ENCODE measurements around the gene RFT1. TPM values are rescaled to one million over a fixed set of nuclear protein-coding genes. Genes with fewer than 3 reads are reported as not detected.

Gene RFT1
- total RNA-seq, 1 donor from 2014 or later = 14.8 TPM

- H3K4me3 Mint-ChIP-seq (ENCODE audit: unreplicated experiment) = no peak overlapping the region
- no peak overlapping the region for H3K27ac Mint-ChIP-seq (ENCODE audit: unreplicated experiment)
- no peaks in the 10 kb centered on the region for H3K36me3 Mint-ChIP-seq (ENCODE audit: low read depth)
These were observed 55.9 kb downstream of the RFT1 start for GRCh38 chr3:53074366-53074696.

GRCh38 chr3:53073553-53074365, 56.5 kb downstream of the RFT1 start:
- H3K4me3 Mint-ChIP-seq (ENCODE audit: unreplicated experiment) = no peak overlapping the region
- no peaks in the 10 kb centered on the region for H3K9me3 Mint-ChIP-seq (ENCODE audit: low read depth)
- H3K27me3 Mint-ChIP-seq (ENCODE audit: low read depth) = no peaks in the 10 kb centered on the region
- peaks cover 8% of the 10 kb centered on the region for H3K4me1 Mint-ChIP-seq (ENCODE audit: low read depth)
- H3K36me3 Mint-ChIP-seq (ENCODE audit: low read depth) = no peaks in the 10 kb centered on the region
- DNase-seq (ENCODE audit: low spot score) = no peak
- no peak for TF ChIP-seq CTCF (IDR thresholded peaks at IDR 0.05)
- no peak overlapping the region for H3K27ac Mint-ChIP-seq (ENCODE audit: unreplicated experiment)

More at GRCh38 chr3:53074366-53074696, 55.9 kb downstream of the RFT1 start:
- no peak for DNase-seq (ENCODE audit: low spot score)
- peak; percentile 32 for TF ChIP-seq CTCF (IDR thresholded peaks at IDR 0.05)
- peaks cover 8% of the 10 kb centered on the region for H3K4me1 Mint-ChIP-seq (ENCODE audit: low read depth)
- no peaks in the 10 kb centered on the region for H3K9me3 Mint-ChIP-seq (ENCODE audit: low read depth)
- no peaks in the 10 kb centered on the region for H3K27me3 Mint-ChIP-seq (ENCODE audit: low read depth)

- Mint-ChIP-seq H3K4me1 (ENCODE audit: low read depth) (peaks cover 8% of the 10 kb centered on the region), H3K4me3 (ENCODE audit: unreplicated experiment) (peak overlapping the region; percentile 61), H3K9me3 (ENCODE audit: low read depth) (no peaks in the 10 kb centered on the region), H3K27ac (ENCODE audit: unreplicated experiment) (no peak overlapping the region), H3K27me3 (ENCODE audit: low read depth) (no peaks in the 10 kb centered on the region), H3K36me3 (ENCODE audit: low read depth) (no peaks in the 10 kb centered on the region)
- DNase-seq (ENCODE audit: low spot score) = no peak
- peak; percentile 96 for TF ChIP-seq CTCF (IDR thresholded peaks at IDR 0.05)
These were observed 57.3 kb downstream of the RFT1 start for GRCh38 chr3:53072653-53073552.

GRCh38 chr3:53071882-53072431, 58.3 kb downstream of the RFT1 start:
- no peaks in the 10 kb centered on the region for H3K36me3 Mint-ChIP-seq (ENCODE audit: low read depth)
- no peak overlapping the region for H3K4me3 Mint-ChIP-seq (ENCODE audit: unreplicated experiment)
- peaks cover 8% of the 10 kb centered on the region for H3K4me1 Mint-ChIP-seq (ENCODE audit: low read depth)
- no peaks in the 10 kb centered on the region for H3K27me3 Mint-ChIP-seq (ENCODE audit: low read depth)
- TF ChIP-seq CTCF (IDR thresholded peaks at IDR 0.05) = no peak
- no peaks in the 10 kb centered on the region for H3K9me3 Mint-ChIP-seq (ENCODE audit: low read depth)
- DNase-seq (ENCODE audit: low spot score) = no peak
- no peak overlapping the region for H3K27ac Mint-ChIP-seq (ENCODE audit: unreplicated experiment)

GRCh38 chr3:53069422-53070068, 60.7 kb downstream of the RFT1 start:
- peaks cover 8% of the 10 kb centered on the region for H3K4me1 Mint-ChIP-seq (ENCODE audit: low read depth)

More at GRCh38 chr3:53069422-53070068, 60.7 kb downstream of the RFT1 start:
- Mint-ChIP-seq H3K27ac (ENCODE audit: unreplicated experiment) (no peak overlapping the region), H3K4me3 (ENCODE audit: unreplicated experiment) (no peak overlapping the region), H3K27me3 (ENCODE audit: low read depth) (peaks cover 6% of the 10 kb centered on the region), H3K36me3 (ENCODE audit: low read depth) (no peaks in the 10 kb centered on the region), H3K9me3 (ENCODE audit: low read depth) (peaks cover 2% of the 10 kb centered on the region)
- TF ChIP-seq CTCF (IDR thresholded peaks at IDR 0.05) = peak; percentile 39
- DNase-seq (ENCODE audit: low spot score) = no peak

Measured in chondrocyte (in vitro differentiated cells).